ENCODE measurements around the gene ROR2. TPM values are rescaled to one million over a fixed set of nuclear protein-coding genes. Genes with fewer than 3 reads are reported as not detected.
A peak's percentile ranks its signal among the peaks of the same experiment; 100 is the strongest.

ROR2 gene
- total RNA-seq, 1 donor: 3.0 TPM

DNA sequence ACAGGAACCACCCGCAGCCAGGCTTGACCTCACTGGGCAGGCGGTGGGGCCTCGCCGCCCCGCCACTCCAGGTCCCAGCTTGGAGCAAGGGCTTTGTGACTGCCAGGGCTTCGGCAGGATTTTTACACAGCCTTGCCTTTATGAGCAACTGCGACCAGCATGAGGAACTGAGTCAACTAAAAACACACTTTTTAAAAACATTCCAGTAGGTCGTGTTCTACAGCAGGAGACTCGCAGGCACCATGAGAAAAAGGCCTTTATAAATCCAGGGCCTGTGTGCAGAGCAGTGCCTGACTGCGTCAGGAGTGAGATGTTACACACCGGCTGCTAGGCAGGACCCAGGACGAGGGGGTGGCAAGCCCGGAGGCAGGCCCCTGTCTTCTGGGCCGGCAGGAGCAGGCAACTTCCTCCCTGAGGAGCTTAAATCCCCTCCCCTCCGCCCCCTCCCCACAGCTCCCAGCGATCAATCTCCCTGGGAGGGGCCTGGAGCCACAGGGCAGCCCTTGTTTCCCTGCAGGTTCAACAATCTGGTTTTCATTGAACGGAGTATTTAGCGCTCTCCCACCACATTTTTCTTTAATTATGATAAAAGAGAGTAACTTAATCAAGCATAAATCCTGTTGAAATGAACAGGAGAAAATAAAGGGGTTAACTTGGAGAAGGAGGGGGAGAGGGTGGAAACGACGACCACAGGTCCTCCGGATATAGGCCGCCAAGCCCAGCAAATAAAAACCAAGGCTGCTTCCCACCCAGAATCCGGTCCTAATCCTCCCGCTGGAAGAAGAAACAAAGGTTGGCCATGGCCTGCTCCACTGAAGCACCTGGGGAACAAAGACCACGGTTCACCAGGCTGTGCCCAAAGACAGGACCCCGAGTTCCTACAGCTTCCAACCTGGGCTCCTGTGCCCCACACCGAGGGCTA lies 92.5 kb downstream of the ROR2 start:
- TF ChIP-seq, protein P1, sequence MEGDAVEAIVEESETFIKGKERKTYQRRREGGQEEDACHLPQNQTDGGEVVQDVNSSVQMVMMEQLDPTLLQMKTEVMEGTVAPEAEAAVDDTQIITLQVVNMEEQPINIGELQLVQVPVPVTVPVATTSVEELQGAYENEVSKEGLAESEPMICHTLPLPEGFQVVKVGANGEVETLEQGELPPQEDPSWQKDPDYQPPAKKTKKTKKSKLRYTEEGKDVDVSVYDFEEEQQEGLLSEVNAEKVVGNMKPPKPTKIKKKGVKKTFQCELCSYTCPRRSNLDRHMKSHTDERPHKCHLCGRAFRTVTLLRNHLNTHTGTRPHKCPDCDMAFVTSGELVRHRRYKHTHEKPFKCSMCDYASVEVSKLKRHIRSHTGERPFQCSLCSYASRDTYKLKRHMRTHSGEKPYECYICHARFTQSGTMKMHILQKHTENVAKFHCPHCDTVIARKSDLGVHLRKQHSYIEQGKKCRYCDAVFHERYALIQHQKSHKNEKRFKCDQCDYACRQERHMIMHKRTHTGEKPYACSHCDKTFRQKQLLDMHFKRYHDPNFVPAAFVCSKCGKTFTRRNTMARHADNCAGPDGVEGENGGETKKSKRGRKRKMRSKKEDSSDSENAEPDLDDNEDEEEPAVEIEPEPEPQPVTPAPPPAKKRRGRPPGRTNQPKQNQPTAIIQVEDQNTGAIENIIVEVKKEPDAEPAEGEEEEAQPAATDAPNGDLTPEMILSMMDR (IDR thresholded peaks at IDR 0.05; ENCODE audit: insufficient read depth, low read depth, low read length): no peak
- H3K4me3 ChIP-seq (ENCODE audit: low read depth, low read length): no peak overlapping the region
- DNase-seq (ENCODE audit: low read depth): peak; percentile 33

DNA sequence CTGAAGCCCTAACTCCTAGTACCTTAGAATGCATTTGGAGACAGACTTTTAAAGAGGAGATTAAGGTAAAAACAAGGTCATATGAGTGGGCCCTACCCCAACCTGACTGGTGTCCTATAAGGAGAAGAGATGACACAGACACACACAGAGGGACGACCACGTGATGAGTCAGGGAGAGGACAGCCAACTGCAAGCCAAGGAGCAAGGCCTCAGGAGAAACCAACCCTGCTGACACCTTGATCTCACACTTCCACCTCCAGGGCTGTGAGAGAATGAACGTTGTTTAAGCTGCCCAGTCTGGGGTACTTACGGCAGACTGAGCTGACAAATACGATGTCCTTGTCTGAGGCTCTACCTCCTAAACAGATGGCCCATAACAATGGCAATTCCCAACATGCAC lies 93.6 kb downstream of the ROR2 start:
- TF ChIP-seq, protein P1 (IDR thresholded peaks at IDR 0.05; ENCODE audit: insufficient read depth, low read depth, low read length): no peak
- no peak for DNase-seq (ENCODE audit: low read depth)
- no peak overlapping the region for H3K4me3 ChIP-seq (ENCODE audit: low read depth, low read length)

DNA sequence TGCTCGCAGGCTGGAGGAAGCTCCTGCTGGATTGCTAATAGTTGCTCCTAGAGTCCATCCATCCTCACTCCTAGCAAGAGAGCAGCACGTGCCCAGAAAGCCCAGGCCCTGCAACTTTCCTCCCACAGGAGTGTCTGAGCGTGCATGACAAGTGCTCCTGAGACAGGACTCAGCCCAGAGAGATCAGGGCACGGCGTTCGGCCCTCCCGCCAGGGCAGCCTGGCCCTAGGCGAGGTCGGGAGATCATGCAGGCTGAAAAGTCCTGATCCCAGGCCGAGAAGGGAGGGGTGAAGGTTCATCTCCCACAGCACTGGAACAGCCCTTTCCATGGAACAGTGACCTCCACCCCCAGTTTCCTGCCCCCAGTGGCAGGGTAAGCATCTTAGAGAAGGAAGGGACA lies 94.8 kb downstream of the ROR2 start:
- TF ChIP-seq, protein P1 (IDR thresholded peaks at IDR 0.05; ENCODE audit: insufficient read depth, low read depth, low read length): no peak
- no peak for DNase-seq (ENCODE audit: low read depth)
- no peak overlapping the region for H3K4me3 ChIP-seq (ENCODE audit: low read depth, low read length)

DNA sequence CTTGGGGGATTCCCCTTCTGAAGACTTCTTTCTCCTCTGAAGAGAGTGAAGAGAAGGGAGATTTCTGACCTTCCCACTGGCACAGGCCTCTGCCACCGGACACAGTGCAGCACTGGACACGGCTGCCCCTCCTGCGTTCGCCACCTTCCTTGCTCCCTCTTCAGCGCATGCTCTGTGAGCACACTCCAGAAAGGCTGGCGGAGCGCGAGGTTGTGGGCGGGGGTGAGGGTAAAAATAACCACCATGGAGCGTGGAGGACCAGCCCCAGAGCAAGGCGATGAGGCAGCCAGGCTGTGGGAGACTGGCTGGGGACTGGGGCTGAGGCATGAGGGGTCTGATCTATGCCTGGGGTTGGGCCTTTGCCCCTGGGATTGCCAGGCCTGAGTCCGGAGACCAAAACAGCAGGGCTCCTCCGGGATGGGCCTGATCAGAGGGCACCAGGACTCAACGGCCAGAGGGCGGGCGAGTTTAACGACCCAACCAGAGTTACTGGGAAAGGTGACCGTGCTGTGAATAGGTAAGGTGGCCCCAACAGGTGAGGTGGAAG lies 97.2 kb downstream of the ROR2 start:
- no peak overlapping the region for H3K4me3 ChIP-seq (ENCODE audit: low read depth, low read length)
- TF ChIP-seq, protein P1 (IDR thresholded peaks at IDR 0.05; ENCODE audit: insufficient read depth, low read depth, low read length): no peak
- DNase-seq (ENCODE audit: low read depth): no peak

DNA sequence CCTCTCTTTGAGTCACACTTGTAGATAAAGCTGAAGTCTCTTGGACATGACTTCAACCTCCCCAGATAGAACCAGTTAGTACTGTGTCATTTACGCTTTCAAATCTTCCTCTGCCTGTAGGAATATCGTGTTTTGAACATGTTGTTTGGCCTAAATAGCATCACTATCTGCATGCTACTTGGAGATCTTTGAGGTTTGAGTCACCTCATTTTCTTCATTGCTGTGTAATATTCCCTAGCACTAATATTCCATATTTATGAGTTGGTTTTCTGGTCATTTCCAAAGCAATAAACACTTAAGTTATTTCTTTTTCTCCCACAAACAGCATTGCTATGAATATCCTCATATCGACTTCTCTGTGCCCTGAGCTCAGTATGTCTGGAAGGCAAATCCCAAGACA lies 100.3 kb downstream of the ROR2 start:
- H3K4me3 ChIP-seq (ENCODE audit: low read depth, low read length): no peak overlapping the region
- no peak for DNase-seq (ENCODE audit: low read depth)
- TF ChIP-seq, protein P1 (IDR thresholded peaks at IDR 0.05; ENCODE audit: insufficient read depth, low read depth, low read length): no peak

DNA sequence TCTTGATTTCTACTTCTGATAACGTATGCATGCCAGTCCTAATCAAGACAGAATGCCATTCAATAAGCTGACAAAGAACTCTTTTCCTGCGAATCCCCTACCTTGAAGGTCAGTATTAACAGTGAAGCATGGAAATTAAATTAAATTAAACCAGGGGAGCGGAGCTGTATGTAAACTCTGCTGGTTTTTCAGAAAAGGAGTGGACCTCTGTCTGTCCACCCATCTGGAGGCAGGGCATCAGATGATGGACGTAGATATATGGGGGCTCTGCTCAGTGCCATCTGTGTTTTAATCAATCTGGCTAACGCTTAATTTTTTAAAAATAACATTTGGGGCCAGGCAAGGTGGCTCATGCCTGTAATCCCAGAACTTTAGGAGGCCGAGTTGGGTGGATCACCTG lies 101.9 kb downstream of the ROR2 start:
- H3K4me3 ChIP-seq (ENCODE audit: low read depth, low read length): no peak overlapping the region
- DNase-seq (ENCODE audit: low read depth): no peak
- TF ChIP-seq, protein P1 (IDR thresholded peaks at IDR 0.05; ENCODE audit: insufficient read depth, low read depth, low read length): no peak

Data from fibroblast of villous mesenchyme (primary cell).